ENCODE results near the gene MAD2L2. TPM values are rescaled to one million over a fixed set of nuclear protein-coding genes. Genes with fewer than 3 reads are reported as not detected.

The MAD2L2 gene
- total and polyA plus RNA-seq, 12 donors: 15.6 to 71.2 (median 28.1) TPM

- 3 to 8% (median 6%) methylated on average over 7 to 64 of the region's 64 CpGs for WGBS, 4 donors
Observed at GRCh38 chr1:11691928-11692711, 11.2 kb upstream of the MAD2L2 start.

GRCh38 chr1:11691302-11691914 is 10.5 kb upstream of the MAD2L2 start, which contains the start of gene DRAXIN:
TSS of gene DRAXIN (plus strand) at chr1:11691710. CDS start at chr1:11706259, 14,549 bp downstream.
- H3K27me3 ChIP-seq: peaks cover 43% of the 10 kb centered on the region
- no peaks in the 10 kb centered on the region for H3K36me3 ChIP-seq (replicated peaks in 1 of 2)
- H3K4me3 ChIP-seq: peak within 1 kb of the TSS in 1 of 4 donors; percentile 7
- no peaks in the 10 kb centered on the region for H3K9me3 ChIP-seq (replicated peaks in 1 of 3)
- H3K27ac ChIP-seq: no peak within 1 kb of the TSS
- DNase-seq: no peak
- 0 to 1% (median 1%) methylated on average over 10 to 74 of the region's 78 CpGs; no CpG with 5 or more reads in 1 of the 4 donors for WGBS, 4 donors
- H3K4me1 ChIP-seq (replicated peaks in 1 of 2): peaks cover 0 to 13% of the 10 kb centered on the region in 2 donors
- intact Hi-C loops (cut with DNase I): no loop called here
- TF ChIP-seq POLR2A (IDR thresholded peaks at IDR 0.05): no peak
- no peak for TF ChIP-seq CTCF (IDR thresholded peaks at IDR 0.05)

More at GRCh38 chr1:11691928-11692711, 11.2 kb upstream of the MAD2L2 start:
- Histone ChIP-seq H3K4me3 (no peak overlapping the region), H3K27me3 (peaks cover 43% of the 10 kb centered on the region), H3K27ac (no peak overlapping the region), H3K9me3 (replicated peaks in 1 of 3) (no peaks in the 10 kb centered on the region), H3K4me1 (replicated peaks in 1 of 2) (peaks cover 0 to 13% of the 10 kb centered on the region in 2 donors), H3K36me3 (replicated peaks in 1 of 2) (no peaks in the 10 kb centered on the region)
- intact Hi-C loops (cut with DNase I): no loop called here
- no peak for DNase-seq
- TF ChIP-seq CTCF (IDR thresholded peaks at IDR 0.05) (no peak), POLR2A (IDR thresholded peaks at IDR 0.05) (no peak)

- Histone ChIP-seq H3K9me3 (replicated peaks in 1 of 3) (no peaks in the 10 kb centered on the region), H3K27me3 (peaks cover 43% of the 10 kb centered on the region), H3K27ac (no peak overlapping the region), H3K36me3 (replicated peaks in 1 of 2) (no peaks in the 10 kb centered on the region), H3K4me1 (replicated peaks in 1 of 2) (peaks cover 0 to 13% of the 10 kb centered on the region in 2 donors), H3K4me3 (peak overlapping the region in 1 of 4 donors; percentile 7)
- TF ChIP-seq CTCF (IDR thresholded peaks at IDR 0.05) (no peak), POLR2A (IDR thresholded peaks at IDR 0.05) (no peak)
- 3 to 17% (median 4%) methylated on average over 17 to 64 of the region's 64 CpGs for WGBS, 4 donors
- intact Hi-C loops (cut with DNase I): no loop called here
- no peak for DNase-seq
Observed at GRCh38 chr1:11690397-11691301, 9.7 kb upstream of the MAD2L2 start.

- intact Hi-C loops (cut with DNase I): no loop called here
- 86 to 92% (median 90%) methylated on average over 4 of the region's 4 CpGs for WGBS, 4 donors
- peaks cover 0 to 13% of the 10 kb centered on the region in 2 donors for H3K4me1 ChIP-seq (replicated peaks in 1 of 2)
- H3K36me3 ChIP-seq (replicated peaks in 1 of 2): no peaks in the 10 kb centered on the region
- TF ChIP-seq POLR2A (IDR thresholded peaks at IDR 0.05): no peak
- no peak overlapping the region for H3K27ac ChIP-seq
- H3K27me3 ChIP-seq: peaks cover 36% of the 10 kb centered on the region
- H3K9me3 ChIP-seq (replicated peaks in 1 of 3): no peaks in the 10 kb centered on the region
- H3K4me3 ChIP-seq: no peak overlapping the region
- DNase-seq: no peak
Observed at GRCh38 chr1:11688506-11688905, 7.6 kb upstream of the MAD2L2 start.
